ENCODE measurements around the gene DDX21.

DDX21 gene

DNA sequence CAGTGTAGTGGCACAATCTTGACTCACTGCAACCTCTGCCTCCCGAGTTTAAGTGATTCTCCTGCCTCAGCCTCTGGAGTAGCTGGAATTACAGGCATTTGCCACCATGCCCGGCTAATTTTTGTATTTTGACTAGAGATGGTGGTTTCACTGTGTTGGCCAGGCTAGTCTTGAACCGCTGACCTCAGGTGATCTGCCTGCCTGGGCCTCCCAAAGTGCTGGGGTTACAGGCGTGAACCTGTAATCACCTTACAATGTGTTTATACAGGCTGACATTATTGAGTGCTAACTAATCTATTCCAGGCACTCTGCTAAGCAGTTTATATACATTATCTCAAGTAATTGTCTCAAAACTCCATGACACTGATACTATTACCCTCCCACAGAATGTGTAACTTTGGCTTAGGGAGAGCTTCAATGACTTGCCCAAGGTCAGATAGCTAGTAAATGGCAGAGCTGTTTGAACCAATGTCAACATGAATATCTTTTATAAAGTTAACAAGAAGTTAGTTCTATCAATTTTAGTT is 69.5 kb downstream of the DDX21 start:
- TF ChIP-seq, protein P1, sequence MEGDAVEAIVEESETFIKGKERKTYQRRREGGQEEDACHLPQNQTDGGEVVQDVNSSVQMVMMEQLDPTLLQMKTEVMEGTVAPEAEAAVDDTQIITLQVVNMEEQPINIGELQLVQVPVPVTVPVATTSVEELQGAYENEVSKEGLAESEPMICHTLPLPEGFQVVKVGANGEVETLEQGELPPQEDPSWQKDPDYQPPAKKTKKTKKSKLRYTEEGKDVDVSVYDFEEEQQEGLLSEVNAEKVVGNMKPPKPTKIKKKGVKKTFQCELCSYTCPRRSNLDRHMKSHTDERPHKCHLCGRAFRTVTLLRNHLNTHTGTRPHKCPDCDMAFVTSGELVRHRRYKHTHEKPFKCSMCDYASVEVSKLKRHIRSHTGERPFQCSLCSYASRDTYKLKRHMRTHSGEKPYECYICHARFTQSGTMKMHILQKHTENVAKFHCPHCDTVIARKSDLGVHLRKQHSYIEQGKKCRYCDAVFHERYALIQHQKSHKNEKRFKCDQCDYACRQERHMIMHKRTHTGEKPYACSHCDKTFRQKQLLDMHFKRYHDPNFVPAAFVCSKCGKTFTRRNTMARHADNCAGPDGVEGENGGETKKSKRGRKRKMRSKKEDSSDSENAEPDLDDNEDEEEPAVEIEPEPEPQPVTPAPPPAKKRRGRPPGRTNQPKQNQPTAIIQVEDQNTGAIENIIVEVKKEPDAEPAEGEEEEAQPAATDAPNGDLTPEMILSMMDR (IDR thresholded peaks at IDR 0.05; ENCODE audit: control insufficient read depth, extremely low read depth, insufficient read depth), result no peak
- DNase-seq (ENCODE audit: low read depth), result no peak
- no peak overlapping the region for H3K4me3 ChIP-seq (ENCODE audit: low read depth, low read length)

DNA sequence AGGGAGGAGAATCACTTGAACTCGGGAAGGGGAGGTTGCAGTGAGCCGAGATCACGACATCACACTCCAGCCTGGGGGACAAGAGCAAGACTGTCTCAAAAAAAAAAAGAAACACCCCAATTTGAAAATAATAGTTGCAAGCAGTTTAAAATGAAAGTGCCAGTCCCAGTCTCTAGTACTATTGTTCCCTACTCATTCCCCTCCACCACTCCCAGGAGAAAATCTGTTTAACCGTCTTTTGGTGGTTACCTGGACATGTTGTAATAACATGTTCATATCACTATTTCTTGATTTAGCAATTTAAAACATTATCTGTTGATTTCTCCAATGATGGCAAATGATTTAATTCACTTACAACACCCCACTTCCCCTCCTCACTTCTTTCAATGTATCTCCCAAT is 77.3 kb downstream of the DDX21 start:
- no peak for DNase-seq (ENCODE audit: low read depth)
- H3K4me3 ChIP-seq (ENCODE audit: low read depth, low read length), result no peak overlapping the region
- TF ChIP-seq, protein P1 (IDR thresholded peaks at IDR 0.05; ENCODE audit: control insufficient read depth, extremely low read depth, insufficient read depth), result no peak
